ENCODE measurements around the gene IGLON5. TPM values are rescaled to one million over a fixed set of nuclear protein-coding genes. Genes with fewer than 3 reads are reported as not detected.

IGLON5 gene
- total and polyA plus RNA-seq, 2 experiments from 2014 or later = 5.0 to 29.1 TPM

DNA sequence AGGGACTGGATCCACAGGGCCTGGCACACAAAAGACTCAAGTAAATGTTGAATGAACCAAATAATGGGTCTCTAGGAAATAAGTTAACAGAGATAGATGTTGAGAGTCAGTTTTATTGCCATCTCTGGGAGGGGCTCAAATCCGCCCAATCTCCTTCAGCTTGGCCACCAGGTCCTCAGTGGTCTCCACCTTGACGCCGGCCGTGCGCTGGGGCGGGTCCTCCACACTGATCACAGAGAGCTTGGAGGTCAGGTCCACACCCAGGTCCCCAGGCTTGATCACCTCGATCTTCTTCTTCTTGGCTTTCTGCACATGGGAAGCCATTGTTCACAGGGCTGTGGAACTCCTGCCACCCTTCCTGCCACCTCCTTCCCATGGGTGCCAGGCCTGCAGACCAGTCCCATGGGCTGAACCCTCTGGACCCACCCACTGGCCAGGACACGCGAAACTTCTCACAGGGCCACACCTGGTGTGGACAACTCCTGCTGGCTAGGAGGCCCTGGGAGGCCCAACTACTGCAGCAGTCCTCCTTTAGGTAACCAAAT is 33.7 kb downstream of the IGLON5 start:
- Mint-ChIP-seq H3K4me3 (no peak overlapping the region), H3K36me3 (ENCODE audit: low read depth) (peaks cover 7% of the 10 kb centered on the region; the same call in 2 of the 3 replicates), H3K27me3 (ENCODE audit: insufficient read depth, low read depth, poor library complexity) (peaks cover 13% of the 10 kb centered on the region), H3K9me3 (no peaks in the 10 kb centered on the region), H3K27ac (no peak overlapping the region), H3K4me1 (peaks cover 21% of the 10 kb centered on the region)
- no peak for ATAC-seq
- TF ChIP-seq, protein P1, sequence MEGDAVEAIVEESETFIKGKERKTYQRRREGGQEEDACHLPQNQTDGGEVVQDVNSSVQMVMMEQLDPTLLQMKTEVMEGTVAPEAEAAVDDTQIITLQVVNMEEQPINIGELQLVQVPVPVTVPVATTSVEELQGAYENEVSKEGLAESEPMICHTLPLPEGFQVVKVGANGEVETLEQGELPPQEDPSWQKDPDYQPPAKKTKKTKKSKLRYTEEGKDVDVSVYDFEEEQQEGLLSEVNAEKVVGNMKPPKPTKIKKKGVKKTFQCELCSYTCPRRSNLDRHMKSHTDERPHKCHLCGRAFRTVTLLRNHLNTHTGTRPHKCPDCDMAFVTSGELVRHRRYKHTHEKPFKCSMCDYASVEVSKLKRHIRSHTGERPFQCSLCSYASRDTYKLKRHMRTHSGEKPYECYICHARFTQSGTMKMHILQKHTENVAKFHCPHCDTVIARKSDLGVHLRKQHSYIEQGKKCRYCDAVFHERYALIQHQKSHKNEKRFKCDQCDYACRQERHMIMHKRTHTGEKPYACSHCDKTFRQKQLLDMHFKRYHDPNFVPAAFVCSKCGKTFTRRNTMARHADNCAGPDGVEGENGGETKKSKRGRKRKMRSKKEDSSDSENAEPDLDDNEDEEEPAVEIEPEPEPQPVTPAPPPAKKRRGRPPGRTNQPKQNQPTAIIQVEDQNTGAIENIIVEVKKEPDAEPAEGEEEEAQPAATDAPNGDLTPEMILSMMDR (conservative IDR thresholded peaks at IDR 0.05; ENCODE audit: low read depth in 2 of 2) = no peak
- TF ChIP-seq JUNB (IDR thresholded peaks at IDR 0.05; ENCODE audit: unreplicated experiment) = no peak
- no peak for TF ChIP-seq STAT1 (IDR thresholded peaks at IDR 0.05; ENCODE audit: unreplicated experiment)
- no peak for TF ChIP-seq CREB1 (CRISPR knock-in tag; IDR thresholded peaks at IDR 0.05; ENCODE audit: low read depth)
- TF ChIP-seq, protein P2, sequence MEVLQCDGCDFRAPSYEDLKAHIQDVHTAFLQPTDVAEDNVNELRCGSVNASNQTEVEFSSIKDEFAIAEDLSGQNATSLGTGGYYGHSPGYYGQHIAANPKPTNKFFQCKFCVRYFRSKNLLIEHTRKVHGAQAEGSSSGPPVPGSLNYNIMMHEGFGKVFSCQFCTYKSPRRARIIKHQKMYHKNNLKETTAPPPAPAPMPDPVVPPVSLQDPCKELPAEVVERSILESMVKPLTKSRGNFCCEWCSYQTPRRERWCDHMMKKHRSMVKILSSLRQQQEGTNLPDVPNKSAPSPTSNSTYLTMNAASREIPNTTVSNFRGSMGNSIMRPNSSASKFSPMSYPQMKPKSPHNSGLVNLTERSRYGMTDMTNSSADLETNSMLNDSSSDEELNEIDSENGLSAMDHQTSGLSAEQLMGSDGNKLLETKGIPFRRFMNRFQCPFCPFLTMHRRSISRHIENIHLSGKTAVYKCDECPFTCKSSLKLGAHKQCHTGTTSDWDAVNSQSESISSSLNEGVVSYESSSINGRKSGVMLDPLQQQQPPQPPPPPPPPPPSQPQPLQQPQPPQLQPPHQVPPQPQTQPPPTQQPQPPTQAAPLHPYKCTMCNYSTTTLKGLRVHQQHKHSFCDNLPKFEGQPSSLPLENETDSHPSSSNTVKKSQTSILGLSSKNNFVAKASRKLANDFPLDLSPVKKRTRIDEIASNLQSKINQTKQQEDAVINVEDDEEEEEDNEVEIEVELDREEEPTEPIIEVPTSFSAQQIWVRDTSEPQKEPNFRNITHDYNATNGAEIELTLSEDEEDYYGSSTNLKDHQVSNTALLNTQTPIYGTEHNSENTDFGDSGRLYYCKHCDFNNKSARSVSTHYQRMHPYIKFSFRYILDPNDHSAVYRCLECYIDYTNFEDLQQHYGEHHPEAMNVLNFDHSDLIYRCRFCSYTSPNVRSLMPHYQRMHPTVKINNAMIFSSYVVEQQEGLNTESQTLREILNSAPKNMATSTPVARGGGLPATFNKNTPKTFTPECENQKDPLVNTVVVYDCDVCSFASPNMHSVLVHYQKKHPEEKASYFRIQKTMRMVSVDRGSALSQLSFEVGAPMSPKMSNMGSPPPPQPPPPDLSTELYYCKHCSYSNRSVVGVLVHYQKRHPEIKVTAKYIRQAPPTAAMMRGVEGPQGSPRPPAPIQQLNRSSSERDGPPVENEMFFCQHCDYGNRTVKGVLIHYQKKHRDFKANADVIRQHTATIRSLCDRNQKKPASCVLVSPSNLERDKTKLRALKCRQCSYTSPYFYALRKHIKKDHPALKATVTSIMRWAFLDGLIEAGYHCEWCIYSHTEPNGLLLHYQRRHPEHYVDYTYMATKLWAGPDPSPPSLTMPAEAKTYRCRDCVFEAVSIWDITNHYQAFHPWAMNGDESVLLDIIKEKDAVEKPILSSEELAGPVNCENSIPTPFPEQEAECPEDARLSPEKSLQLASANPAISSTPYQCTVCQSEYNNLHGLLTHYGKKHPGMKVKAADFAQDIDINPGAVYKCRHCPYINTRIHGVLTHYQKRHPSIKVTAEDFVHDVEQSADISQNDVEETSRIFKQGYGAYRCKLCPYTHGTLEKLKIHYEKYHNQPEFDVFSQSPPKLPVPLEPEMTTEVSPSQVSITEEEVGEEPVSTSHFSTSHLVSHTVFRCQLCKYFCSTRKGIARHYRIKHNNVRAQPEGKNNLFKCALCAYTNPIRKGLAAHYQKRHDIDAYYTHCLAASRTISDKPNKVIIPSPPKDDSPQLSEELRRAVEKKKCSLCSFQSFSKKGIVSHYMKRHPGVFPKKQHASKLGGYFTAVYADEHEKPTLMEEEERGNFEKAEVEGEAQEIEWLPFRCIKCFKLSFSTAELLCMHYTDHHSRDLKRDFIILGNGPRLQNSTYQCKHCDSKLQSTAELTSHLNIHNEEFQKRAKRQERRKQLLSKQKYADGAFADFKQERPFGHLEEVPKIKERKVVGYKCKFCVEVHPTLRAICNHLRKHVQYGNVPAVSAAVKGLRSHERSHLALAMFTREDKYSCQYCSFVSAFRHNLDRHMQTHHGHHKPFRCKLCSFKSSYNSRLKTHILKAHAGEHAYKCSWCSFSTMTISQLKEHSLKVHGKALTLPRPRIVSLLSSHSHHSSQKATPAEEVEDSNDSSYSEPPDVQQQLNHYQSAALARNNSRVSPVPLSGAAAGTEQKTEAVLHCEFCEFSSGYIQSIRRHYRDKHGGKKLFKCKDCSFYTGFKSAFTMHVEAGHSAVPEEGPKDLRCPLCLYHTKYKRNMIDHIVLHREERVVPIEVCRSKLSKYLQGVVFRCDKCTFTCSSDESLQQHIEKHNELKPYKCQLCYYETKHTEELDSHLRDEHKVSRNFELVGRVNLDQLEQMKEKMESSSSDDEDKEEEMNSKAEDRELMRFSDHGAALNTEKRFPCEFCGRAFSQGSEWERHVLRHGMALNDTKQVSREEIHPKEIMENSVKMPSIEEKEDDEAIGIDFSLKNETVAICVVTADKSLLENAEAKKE (CRISPR knock-in tag; IDR thresholded peaks at IDR 0.05) = no peak
- TF ChIP-seq, protein P3, sequence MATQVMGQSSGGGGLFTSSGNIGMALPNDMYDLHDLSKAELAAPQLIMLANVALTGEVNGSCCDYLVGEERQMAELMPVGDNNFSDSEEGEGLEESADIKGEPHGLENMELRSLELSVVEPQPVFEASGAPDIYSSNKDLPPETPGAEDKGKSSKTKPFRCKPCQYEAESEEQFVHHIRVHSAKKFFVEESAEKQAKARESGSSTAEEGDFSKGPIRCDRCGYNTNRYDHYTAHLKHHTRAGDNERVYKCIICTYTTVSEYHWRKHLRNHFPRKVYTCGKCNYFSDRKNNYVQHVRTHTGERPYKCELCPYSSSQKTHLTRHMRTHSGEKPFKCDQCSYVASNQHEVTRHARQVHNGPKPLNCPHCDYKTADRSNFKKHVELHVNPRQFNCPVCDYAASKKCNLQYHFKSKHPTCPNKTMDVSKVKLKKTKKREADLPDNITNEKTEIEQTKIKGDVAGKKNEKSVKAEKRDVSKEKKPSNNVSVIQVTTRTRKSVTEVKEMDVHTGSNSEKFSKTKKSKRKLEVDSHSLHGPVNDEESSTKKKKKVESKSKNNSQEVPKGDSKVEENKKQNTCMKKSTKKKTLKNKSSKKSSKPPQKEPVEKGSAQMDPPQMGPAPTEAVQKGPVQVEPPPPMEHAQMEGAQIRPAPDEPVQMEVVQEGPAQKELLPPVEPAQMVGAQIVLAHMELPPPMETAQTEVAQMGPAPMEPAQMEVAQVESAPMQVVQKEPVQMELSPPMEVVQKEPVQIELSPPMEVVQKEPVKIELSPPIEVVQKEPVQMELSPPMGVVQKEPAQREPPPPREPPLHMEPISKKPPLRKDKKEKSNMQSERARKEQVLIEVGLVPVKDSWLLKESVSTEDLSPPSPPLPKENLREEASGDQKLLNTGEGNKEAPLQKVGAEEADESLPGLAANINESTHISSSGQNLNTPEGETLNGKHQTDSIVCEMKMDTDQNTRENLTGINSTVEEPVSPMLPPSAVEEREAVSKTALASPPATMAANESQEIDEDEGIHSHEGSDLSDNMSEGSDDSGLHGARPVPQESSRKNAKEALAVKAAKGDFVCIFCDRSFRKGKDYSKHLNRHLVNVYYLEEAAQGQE (IDR thresholded peaks at IDR 0.05; ENCODE audit: unreplicated experiment) = no peak
- TF ChIP-seq NANOG (IDR thresholded peaks at IDR 0.05; ENCODE audit: borderline replicate concordance) = no peak
- TF ChIP-seq ZNF331 (CRISPR knock-in tag; IDR thresholded peaks at IDR 0.05; ENCODE audit: low read depth) = no peak
- no peak for TF ChIP-seq POLR2AphosphoS5 (IDR thresholded peaks at IDR 0.05; ENCODE audit: low read depth)
- TF ChIP-seq, protein P4, sequence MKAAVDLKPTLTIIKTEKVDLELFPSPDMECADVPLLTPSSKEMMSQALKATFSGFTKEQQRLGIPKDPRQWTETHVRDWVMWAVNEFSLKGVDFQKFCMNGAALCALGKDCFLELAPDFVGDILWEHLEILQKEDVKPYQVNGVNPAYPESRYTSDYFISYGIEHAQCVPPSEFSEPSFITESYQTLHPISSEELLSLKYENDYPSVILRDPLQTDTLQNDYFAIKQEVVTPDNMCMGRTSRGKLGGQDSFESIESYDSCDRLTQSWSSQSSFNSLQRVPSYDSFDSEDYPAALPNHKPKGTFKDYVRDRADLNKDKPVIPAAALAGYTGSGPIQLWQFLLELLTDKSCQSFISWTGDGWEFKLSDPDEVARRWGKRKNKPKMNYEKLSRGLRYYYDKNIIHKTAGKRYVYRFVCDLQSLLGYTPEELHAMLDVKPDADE (IDR thresholded peaks at IDR 0.05) = no peak
- no peak for TF ChIP-seq EZH2phosphoT487 (IDR thresholded peaks at IDR 0.05; ENCODE audit: unreplicated experiment)
- Histone ChIP-seq H3F3A (replicated peaks; ENCODE audit: low read depth) (no peaks in the 10 kb centered on the region), H3K79me2 (replicated peaks; ENCODE audit: insufficient read depth) (no peaks in the 10 kb centered on the region), H3K4me1 (ENCODE audit: insufficient read depth) (peaks cover 18% of the 10 kb centered on the region), H4K20me1 (replicated peaks; ENCODE audit: insufficient read depth) (no peaks in the 10 kb centered on the region; the same call in 1 of the 2 replicates), H3K9me2 (ENCODE audit: insufficient read depth) (no peaks in the 10 kb centered on the region), H3K27ac (ENCODE audit: low read depth) (no peak overlapping the region), H3K27me3 (ENCODE audit: insufficient read depth) (peaks cover 16% of the 10 kb centered on the region), H3K4me3 (no peak overlapping the region), H2AFZ (no peak overlapping the region), H3K4me2 (no peak overlapping the region), H3K36me3 (ENCODE audit: insufficient read depth) (no peaks in the 10 kb centered on the region)
- no peak for DNase-seq (ENCODE audit: low spot score)

Measured in GM23338 (cell line).